Measurements from ENCODE around the gene MFSD11. TPM values are rescaled to one million over a fixed set of nuclear protein-coding genes. Genes with fewer than 3 reads are reported as not detected.

MFSD11 gene
- total and polyA plus RNA-seq, 2 of the 8 experiments (the other 6 are each of a cell fraction or from before 2014, with no cell fraction given) = 17.7 to 19.8 TPM

DNA sequence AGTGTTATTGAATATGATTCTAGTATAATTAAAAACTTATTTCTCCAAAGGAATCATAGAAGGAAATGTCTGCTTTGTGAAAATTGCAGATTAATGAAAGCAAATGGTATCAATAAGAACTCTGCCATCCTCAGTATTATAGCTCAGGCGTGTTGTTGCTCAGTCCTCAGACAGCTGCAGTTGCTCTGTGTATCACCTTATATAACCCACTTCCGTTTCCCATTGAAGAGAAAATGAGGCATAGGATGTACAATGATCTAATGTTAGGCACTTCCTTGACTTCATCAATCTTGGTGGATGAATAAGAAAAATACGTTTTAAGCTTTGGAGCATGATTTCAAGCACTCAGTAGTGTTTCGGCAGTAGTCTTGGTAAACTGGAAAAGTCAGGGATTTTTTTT, 14.1 kb downstream of the MFSD11 start:
- no peak overlapping the region for H2BK120ac ChIP-seq (replicated peaks; ENCODE audit: low read depth, low read length)
- H3K4me3 ChIP-seq (ENCODE audit: extremely low read depth in 1 of 4, insufficient read depth in 2 of 4, low read depth in 3 of 4, low read length in 4 of 4) = no peak overlapping the region
- no peaks in the 10 kb centered on the region for H3K27me3 ChIP-seq (replicated peaks in 1 of 4; ENCODE audit: control insufficient read depth in 3 of 4, extremely low read depth in 1 of 4, insufficient read depth in 3 of 4, low read length in 3 of 4)
- H2AK5ac ChIP-seq (ENCODE audit: low read depth, low read length) = no peak overlapping the region
- no peak for DNase-seq (ENCODE audit: low read depth in 1 of 2, low spot score in 2 of 2)
- H2BK20ac ChIP-seq (ENCODE audit: low read length) = no peak overlapping the region
- H3K4me2 ChIP-seq (ENCODE audit: insufficient read depth in 1 of 2, low read depth in 2 of 2, low read length in 2 of 2) = no peak overlapping the region
- H3K14ac ChIP-seq (ENCODE audit: insufficient read length) = no peak overlapping the region
- no peak overlapping the region for H2AFZ ChIP-seq (ENCODE audit: low read length)
- H3K9me3 ChIP-seq (ENCODE audit: insufficient read depth in 2 of 2, low read depth in 1 of 2, low read length in 1 of 2) = no peaks in the 10 kb centered on the region
- H3K23me2 ChIP-seq (ENCODE audit: low read depth, low read length) = no peaks in the 10 kb centered on the region; the same call in 1 of the 2 replicates
- H3K9ac ChIP-seq (replicated peaks in 1 of 4; ENCODE audit: extremely low read depth in 1 of 4, low read depth in 3 of 4, low read length in 3 of 4) = no peak overlapping the region
- 92% methylated on average over 4 of the region's 4 CpGs; no CpG with 5 or more reads in 1 of the 2 experiments for WGBS, 2 experiments (ENCODE audit: extremely low coverage in 1 of 2, insufficient coverage in 1 of 2, insufficient read length in 1 of 2, insufficient replicate concordance in 2 of 2, low coverage in 1 of 2, low lambda C conversion rate in 2 of 2, missing lambda C conversion rate in 1 of 2)
- no peak overlapping the region for H2BK15ac ChIP-seq (ENCODE audit: low read length)
- no peak overlapping the region for H4K91ac ChIP-seq (replicated peaks; ENCODE audit: insufficient read length, low read length)
- H3K79me2 ChIP-seq (ENCODE audit: control insufficient read depth in 1 of 2, insufficient read depth in 2 of 2, low read length in 2 of 2) = no peaks in the 10 kb centered on the region
- no peaks in the 10 kb centered on the region for H3K79me1 ChIP-seq (ENCODE audit: low read depth, low read length)
- no peak overlapping the region for H3K23ac ChIP-seq (ENCODE audit: insufficient read length)
- CTCF ChIA-PET (ENCODE audit: partially characterized antibody) = no interaction called here
- no peak overlapping the region for H2BK5ac ChIP-seq (ENCODE audit: low read depth, low read length)
- no peak overlapping the region for H3K18ac ChIP-seq (ENCODE audit: extremely low read depth, low read length)
- no peak overlapping the region for H3K56ac ChIP-seq (replicated peaks; ENCODE audit: insufficient read length, low read depth, low read length)
- peaks cover 0 to 4% (median 4%) of the 10 kb centered on the region in 4 experiments; a peak in 3 of 8 replicates for H3K36me3 ChIP-seq (ENCODE audit: control insufficient read depth in 2 of 4, insufficient read depth in 4 of 4, low read length in 3 of 4)
- no peak overlapping the region for H4K8ac ChIP-seq (ENCODE audit: extremely low read depth, insufficient read depth, low read length)
- no peak for FAIRE-seq
- H2BK12ac ChIP-seq (ENCODE audit: low read depth, low read length) = no peak overlapping the region
- no peak overlapping the region for H3K4ac ChIP-seq (replicated peaks; ENCODE audit: insufficient read length, low read depth, low read length)
- peaks cover 0 to 1% of the 10 kb centered on the region in 2 experiments for H4K20me1 ChIP-seq (replicated peaks in 1 of 2; ENCODE audit: control insufficient read depth in 1 of 2, insufficient read depth in 2 of 2, low read length in 2 of 2)
- no peak overlapping the region for H3K27ac ChIP-seq (ENCODE audit: low read depth, low read length)
- no peak overlapping the region for H4K5ac ChIP-seq (ENCODE audit: insufficient read length, low read depth, low read length)
- no peaks in the 10 kb centered on the region for H3K4me1 ChIP-seq (replicated peaks in 1 of 4; ENCODE audit: control insufficient read depth in 3 of 4, insufficient read depth in 4 of 4, low read length in 3 of 4)
- POLR2A ChIA-PET (ENCODE audit: partially characterized antibody) = no interaction called here
- TF ChIP-seq, protein P1, sequence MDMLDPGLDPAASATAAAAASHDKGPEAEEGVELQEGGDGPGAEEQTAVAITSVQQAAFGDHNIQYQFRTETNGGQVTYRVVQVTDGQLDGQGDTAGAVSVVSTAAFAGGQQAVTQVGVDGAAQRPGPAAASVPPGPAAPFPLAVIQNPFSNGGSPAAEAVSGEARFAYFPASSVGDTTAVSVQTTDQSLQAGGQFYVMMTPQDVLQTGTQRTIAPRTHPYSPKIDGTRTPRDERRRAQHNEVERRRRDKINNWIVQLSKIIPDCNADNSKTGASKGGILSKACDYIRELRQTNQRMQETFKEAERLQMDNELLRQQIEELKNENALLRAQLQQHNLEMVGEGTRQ (IDR thresholded peaks at IDR 0.05; ENCODE audit: low read length) = no peak
- TF ChIP-seq BACH1 (IDR thresholded peaks at IDR 0.05; ENCODE audit: low read length) = no peak
- TF ChIP-seq SIX5 (IDR thresholded peaks at IDR 0.05; ENCODE audit: low read depth, low read length) = no peak
- no peak for TF ChIP-seq POU5F1 (IDR thresholded peaks at IDR 0.05; ENCODE audit: low read depth, low read length)
- TF ChIP-seq PHF8 (conservative IDR thresholded peaks at IDR 0.05; ENCODE audit: low read depth, low read length) = no peak
- TF ChIP-seq EP300 (IDR thresholded peaks at IDR 0.05; ENCODE audit: borderline replicate concordance in 1 of 2, low read depth in 2 of 2, low read length in 2 of 2) = no peak
- TF ChIP-seq SIRT6 (IDR thresholded peaks at IDR 0.05; ENCODE audit: low read length) = no peak
- no peak for TF ChIP-seq TBP (IDR thresholded peaks at IDR 0.05; ENCODE audit: low read depth, low read length)
- TF ChIP-seq TEAD4 (IDR thresholded peaks at IDR 0.05; ENCODE audit: low read depth, low read length) = no peak
- TF ChIP-seq CTCF (IDR thresholded peaks at IDR 0.05; ENCODE audit: control extremely low read depth in 1 of 3, insufficient read depth in 1 of 3, low read depth in 1 of 3, low read length in 3 of 3) = no peak
- TF ChIP-seq YY1 (IDR thresholded peaks at IDR 0.05; ENCODE audit: low read depth, low read length) = no peak
